ENCODE measurements around the gene PRMT7.

PRMT7 gene

DNA sequence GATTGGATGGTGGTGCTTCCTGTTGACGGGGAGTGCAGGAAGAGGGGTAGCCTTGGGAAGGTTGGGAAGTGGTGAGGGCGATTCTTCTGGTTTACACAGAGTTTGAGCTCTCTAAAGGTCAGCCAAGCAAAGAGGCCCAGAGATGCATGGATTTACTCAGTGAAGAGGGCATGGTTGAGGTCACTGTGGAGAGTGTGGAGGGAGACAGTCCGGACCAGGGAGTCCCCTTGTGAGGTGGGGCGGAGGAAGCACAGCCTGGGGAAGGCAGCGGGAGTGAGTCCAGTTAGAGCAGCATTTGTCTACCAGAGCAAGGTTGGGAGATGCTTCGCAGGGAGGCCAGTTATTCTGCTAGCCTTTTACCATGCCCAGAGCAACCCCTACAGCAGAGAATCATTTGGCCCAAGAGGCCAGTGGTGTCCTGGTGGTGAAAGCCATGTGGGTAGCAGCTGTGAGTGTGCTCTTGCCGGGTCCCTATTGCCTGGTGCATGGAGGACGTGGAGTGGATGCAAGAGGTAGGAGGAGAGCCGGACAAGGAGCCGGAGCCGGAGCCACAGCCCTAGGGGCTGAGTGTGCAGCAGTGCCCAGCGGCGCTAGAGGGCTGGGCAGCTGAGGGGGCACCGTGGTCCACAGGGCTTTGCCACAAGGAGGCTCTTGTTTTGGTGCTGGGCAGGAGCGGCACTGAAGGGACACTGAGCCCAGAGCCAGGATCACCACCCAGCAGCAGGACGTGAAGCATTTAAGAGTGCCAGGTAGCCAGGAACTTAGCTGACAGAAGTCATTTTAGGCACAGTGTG, 27.7 kb downstream of the PRMT7 start:
- H4K20me1 ChIP-seq (ENCODE audit: low read depth, low read length), result no peaks in the 10 kb centered on the region
- no peaks in the 10 kb centered on the region for H3K9me3 ChIP-seq (ENCODE audit: insufficient read depth, low read length)
- H3K27me3 ChIP-seq (ENCODE audit: low read length), result no peaks in the 10 kb centered on the region
- H2AFZ ChIP-seq (ENCODE audit: low read depth, low read length, severe bottlenecking), result no peak overlapping the region
- no peak overlapping the region for H3K27ac ChIP-seq (ENCODE audit: low read depth, low read length)
- H3K79me2 ChIP-seq (ENCODE audit: insufficient read depth, low read length), result no peaks in the 10 kb centered on the region
- no peak overlapping the region for H3K4me2 ChIP-seq (ENCODE audit: low read depth, low read length, poor library complexity, severe bottlenecking)
- no peaks in the 10 kb centered on the region for H3F3A ChIP-seq (ENCODE audit: insufficient read depth)
- H3K4me3 ChIP-seq (ENCODE audit: insufficient read depth, low read length, poor library complexity, severe bottlenecking), result no peak overlapping the region
- TF ChIP-seq EZH2phosphoT487 (conservative IDR thresholded peaks at IDR 0.05; ENCODE audit: low read length), result no peak
- TF ChIP-seq CTCF (IDR thresholded peaks at IDR 0.05; ENCODE audit: insufficient read depth, low read length, poor library complexity, severe bottlenecking), result no peak
- no peaks in the 10 kb centered on the region; the same call in 1 of the 2 replicates for H3K36me3 ChIP-seq (ENCODE audit: low read length)
- H3K9ac ChIP-seq (ENCODE audit: low read length), result no peak overlapping the region
- no peaks in the 10 kb centered on the region for H3K9me2 ChIP-seq (replicated peaks; ENCODE audit: insufficient read depth, low read length)

GRCh38 chr16:68339214-68339613, 28.4 kb downstream of the PRMT7 start:
- no peak overlapping the region for H3K9ac ChIP-seq (ENCODE audit: low read length)
- H3K27ac ChIP-seq (ENCODE audit: low read depth, low read length), result no peak overlapping the region
- no peaks in the 10 kb centered on the region for H4K20me1 ChIP-seq (ENCODE audit: low read depth, low read length)
- no peaks in the 10 kb centered on the region for H3K9me2 ChIP-seq (replicated peaks; ENCODE audit: insufficient read depth, low read length)
- H3K36me3 ChIP-seq (ENCODE audit: low read length), result no peaks in the 10 kb centered on the region; the same call in 1 of the 2 replicates
- H3K4me3 ChIP-seq (ENCODE audit: insufficient read depth, low read length, poor library complexity, severe bottlenecking), result no peak overlapping the region
- no peak overlapping the region for H2AFZ ChIP-seq (ENCODE audit: low read depth, low read length, severe bottlenecking)
- no peak overlapping the region for H3K4me2 ChIP-seq (ENCODE audit: low read depth, low read length, poor library complexity, severe bottlenecking)
- H3K79me2 ChIP-seq (ENCODE audit: insufficient read depth, low read length), result no peaks in the 10 kb centered on the region
- TF ChIP-seq CTCF (IDR thresholded peaks at IDR 0.05; ENCODE audit: insufficient read depth, low read length, poor library complexity, severe bottlenecking), result no peak
- no peak for TF ChIP-seq EZH2phosphoT487 (conservative IDR thresholded peaks at IDR 0.05; ENCODE audit: low read length)
- H3F3A ChIP-seq (ENCODE audit: insufficient read depth), result no peaks in the 10 kb centered on the region
- no peaks in the 10 kb centered on the region for H3K27me3 ChIP-seq (ENCODE audit: low read length)
- H3K9me3 ChIP-seq (ENCODE audit: insufficient read depth, low read length), result no peaks in the 10 kb centered on the region

DNA sequence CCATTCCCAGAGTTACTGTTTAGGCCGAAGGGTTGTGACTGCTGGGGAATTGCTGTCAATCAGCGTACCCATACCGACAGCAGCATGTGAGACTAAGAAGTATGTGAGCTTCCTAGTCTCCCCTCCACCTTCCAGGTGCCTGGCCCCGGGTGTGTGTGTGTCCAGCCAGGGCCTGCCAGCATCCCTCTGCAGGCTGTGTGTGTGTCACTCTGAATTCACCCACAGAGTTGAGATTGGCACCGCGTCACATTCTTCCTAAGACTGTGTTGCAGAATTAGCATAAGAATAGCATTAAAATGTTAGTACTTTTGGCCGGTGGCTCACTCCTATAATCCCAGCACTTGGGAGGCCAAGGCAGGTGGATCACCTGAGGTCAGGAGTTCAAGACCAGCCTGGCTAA, 31.8 kb downstream of the PRMT7 start:
- Histone ChIP-seq H3K79me2 (ENCODE audit: insufficient read depth, low read length) (no peaks in the 10 kb centered on the region), H2AFZ (ENCODE audit: low read depth, low read length, severe bottlenecking) (no peak overlapping the region), H3K36me3 (ENCODE audit: low read length) (peaks cover 3% of the 10 kb centered on the region; the same call in 1 of the 2 replicates), H3F3A (ENCODE audit: insufficient read depth) (no peaks in the 10 kb centered on the region), H3K9me3 (ENCODE audit: insufficient read depth, low read length) (no peaks in the 10 kb centered on the region), H3K9me2 (replicated peaks; ENCODE audit: insufficient read depth, low read length) (no peaks in the 10 kb centered on the region), H4K20me1 (ENCODE audit: low read depth, low read length) (no peaks in the 10 kb centered on the region), H3K4me2 (ENCODE audit: low read depth, low read length, poor library complexity, severe bottlenecking) (no peak overlapping the region), H3K27ac (ENCODE audit: low read depth, low read length) (no peak overlapping the region), H3K9ac (ENCODE audit: low read length) (no peak overlapping the region), H3K27me3 (ENCODE audit: low read length) (no peaks in the 10 kb centered on the region), H3K4me3 (ENCODE audit: insufficient read depth, low read length, poor library complexity, severe bottlenecking) (no peak overlapping the region)
- TF ChIP-seq CTCF (IDR thresholded peaks at IDR 0.05; ENCODE audit: insufficient read depth, low read length, poor library complexity, severe bottlenecking), result no peak
- no peak for TF ChIP-seq EZH2phosphoT487 (conservative IDR thresholded peaks at IDR 0.05; ENCODE audit: low read length)
